ENCODE data around the gene GNB5. TPM values are rescaled to one million over a fixed set of nuclear protein-coding genes. Genes with fewer than 3 reads are reported as not detected.

The GNB5 gene
- total and polyA plus RNA-seq, 2 of the 13 experiments (the other 11 are each of a cell fraction or from before 2014, with no cell fraction given) = 13.7 to 14.4 TPM

DNA sequence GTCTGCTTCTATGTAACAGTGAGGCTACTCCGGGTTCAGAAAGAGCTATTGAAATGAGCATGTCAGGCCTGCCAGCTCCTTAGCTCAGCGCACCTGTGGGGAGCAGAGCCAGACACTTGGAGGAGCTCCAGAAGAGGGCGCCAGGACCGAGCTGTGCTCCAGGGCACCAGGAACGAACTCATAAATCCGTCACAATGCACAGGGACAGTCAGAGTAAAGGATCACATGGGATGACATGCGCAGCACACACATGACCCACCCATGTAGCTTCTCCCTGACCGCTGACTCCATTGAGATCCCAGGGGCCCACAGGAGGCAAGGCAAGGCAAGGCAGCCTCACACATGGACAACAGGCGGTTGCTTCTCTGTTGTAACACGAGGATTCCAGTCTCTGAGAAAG, 26.0 kb upstream of the GNB5 start:
- H3K4me3 ChIP-seq (replicated peaks in 1 of 3; ENCODE audit: insufficient read depth in 1 of 3, low read depth in 2 of 3, low read length in 3 of 3) = no peak overlapping the region
- no peak overlapping the region for H3K27ac ChIP-seq (ENCODE audit: extremely low read length, insufficient read depth, low read length)
- DNase-seq (ENCODE audit: low spot score) (no peak), FAIRE-seq (no peak), ATAC-seq (peak; percentile 78)
- no peaks in the 10 kb centered on the region for H3K27me3 ChIP-seq (ENCODE audit: control insufficient read depth in 1 of 2, insufficient read depth in 2 of 2, low read length in 2 of 2)
- WGBS (ENCODE audit: low lambda C conversion rate) = 100% methylated on average over 1 of the region's 10 CpGs
- H3K36me3 ChIP-seq (replicated peaks in 1 of 2; ENCODE audit: control insufficient read depth in 1 of 2, insufficient read depth in 2 of 2, low read length in 2 of 2) = peaks cover 26 to 81% of the 10 kb centered on the region in 2 experiments
- no peak overlapping the region for H2AFZ ChIP-seq (ENCODE audit: low read length)
- POLR2A ChIA-PET = no interaction called here
- no TSS peak for BruUV-seq (replicated peaks)
- H4K20me1 ChIP-seq (ENCODE audit: insufficient read depth, low read length) = no peaks in the 10 kb centered on the region
- no peak overlapping the region for H3K9ac ChIP-seq (ENCODE audit: insufficient read depth, low read depth, low read length)
- no peak overlapping the region for H3K4me2 ChIP-seq (ENCODE audit: low read depth, low read length)
- CTCF ChIA-PET (ENCODE audit: low intra/inter-chr PET ratio, low total read pairs) = no interaction called here
- H3K9me3 ChIP-seq (ENCODE audit: low read length) = no peaks in the 10 kb centered on the region
- TF ChIP-seq STAG1 (CRISPR knock-in tag; IDR thresholded peaks at IDR 0.05) = peak; percentile 42
- TF ChIP-seq, protein P1, sequence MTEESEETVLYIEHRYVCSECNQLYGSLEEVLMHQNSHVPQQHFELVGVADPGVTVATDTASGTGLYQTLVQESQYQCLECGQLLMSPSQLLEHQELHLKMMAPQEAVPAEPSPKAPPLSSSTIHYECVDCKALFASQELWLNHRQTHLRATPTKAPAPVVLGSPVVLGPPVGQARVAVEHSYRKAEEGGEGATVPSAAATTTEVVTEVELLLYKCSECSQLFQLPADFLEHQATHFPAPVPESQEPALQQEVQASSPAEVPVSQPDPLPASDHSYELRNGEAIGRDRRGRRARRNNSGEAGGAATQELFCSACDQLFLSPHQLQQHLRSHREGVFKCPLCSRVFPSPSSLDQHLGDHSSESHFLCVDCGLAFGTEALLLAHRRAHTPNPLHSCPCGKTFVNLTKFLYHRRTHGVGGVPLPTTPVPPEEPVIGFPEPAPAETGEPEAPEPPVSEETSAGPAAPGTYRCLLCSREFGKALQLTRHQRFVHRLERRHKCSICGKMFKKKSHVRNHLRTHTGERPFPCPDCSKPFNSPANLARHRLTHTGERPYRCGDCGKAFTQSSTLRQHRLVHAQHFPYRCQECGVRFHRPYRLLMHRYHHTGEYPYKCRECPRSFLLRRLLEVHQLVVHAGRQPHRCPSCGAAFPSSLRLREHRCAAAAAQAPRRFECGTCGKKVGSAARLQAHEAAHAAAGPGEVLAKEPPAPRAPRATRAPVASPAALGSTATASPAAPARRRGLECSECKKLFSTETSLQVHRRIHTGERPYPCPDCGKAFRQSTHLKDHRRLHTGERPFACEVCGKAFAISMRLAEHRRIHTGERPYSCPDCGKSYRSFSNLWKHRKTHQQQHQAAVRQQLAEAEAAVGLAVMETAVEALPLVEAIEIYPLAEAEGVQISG (CRISPR knock-in tag; IDR thresholded peaks at IDR 0.05) = peak; percentile 39; the same call in 1 of the 2 replicates
- TF ChIP-seq, protein P2, sequence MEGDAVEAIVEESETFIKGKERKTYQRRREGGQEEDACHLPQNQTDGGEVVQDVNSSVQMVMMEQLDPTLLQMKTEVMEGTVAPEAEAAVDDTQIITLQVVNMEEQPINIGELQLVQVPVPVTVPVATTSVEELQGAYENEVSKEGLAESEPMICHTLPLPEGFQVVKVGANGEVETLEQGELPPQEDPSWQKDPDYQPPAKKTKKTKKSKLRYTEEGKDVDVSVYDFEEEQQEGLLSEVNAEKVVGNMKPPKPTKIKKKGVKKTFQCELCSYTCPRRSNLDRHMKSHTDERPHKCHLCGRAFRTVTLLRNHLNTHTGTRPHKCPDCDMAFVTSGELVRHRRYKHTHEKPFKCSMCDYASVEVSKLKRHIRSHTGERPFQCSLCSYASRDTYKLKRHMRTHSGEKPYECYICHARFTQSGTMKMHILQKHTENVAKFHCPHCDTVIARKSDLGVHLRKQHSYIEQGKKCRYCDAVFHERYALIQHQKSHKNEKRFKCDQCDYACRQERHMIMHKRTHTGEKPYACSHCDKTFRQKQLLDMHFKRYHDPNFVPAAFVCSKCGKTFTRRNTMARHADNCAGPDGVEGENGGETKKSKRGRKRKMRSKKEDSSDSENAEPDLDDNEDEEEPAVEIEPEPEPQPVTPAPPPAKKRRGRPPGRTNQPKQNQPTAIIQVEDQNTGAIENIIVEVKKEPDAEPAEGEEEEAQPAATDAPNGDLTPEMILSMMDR (CRISPR knock-in tag; IDR thresholded peaks at IDR 0.05) = peak; percentile 51
- no peak for TF ChIP-seq CENPT (CRISPR knock-in tag; IDR thresholded peaks at IDR 0.05; ENCODE audit: low read depth)
- no peaks in the 10 kb centered on the region for H3K79me2 ChIP-seq (ENCODE audit: insufficient read depth, low read length)
- in situ Hi-C loops (cut with HindIII; ENCODE audit: extremely low pct_ligation_motif_present, low pct_unique_long_range_greater_than_20kb) (no loop called here), intact Hi-C loops (cut with micrococcal nuclease; ENCODE audit: unreplicated experiment) (no loop called here)
- H3K4me1 ChIP-seq (ENCODE audit: insufficient read depth, low read length) = no peaks in the 10 kb centered on the region

Measured in HepG2 (cell line).